ENCODE measurements around the gene TRIO. TPM values are rescaled to one million over a fixed set of nuclear protein-coding genes. Genes with fewer than 3 reads are reported as not detected.
A peak's percentile ranks its signal among the peaks of the same experiment; 100 is the strongest.

Gene TRIO
- total RNA-seq, 1 donor from 2014 or later, result 200 TPM

- TF ChIP-seq CTCF (IDR thresholded peaks at IDR 0.05), result no peak
- DNase-seq (ENCODE audit: low spot score), result peak; percentile 96
- no peaks in the 10 kb centered on the region for H3K36me3 Mint-ChIP-seq (ENCODE audit: low read depth)
- peak overlapping the region; percentile 65 for H3K4me3 Mint-ChIP-seq (ENCODE audit: unreplicated experiment)
- H3K27ac Mint-ChIP-seq (ENCODE audit: unreplicated experiment), result peak overlapping the region; percentile 91
- H3K27me3 Mint-ChIP-seq (ENCODE audit: low read depth), result no peaks in the 10 kb centered on the region
- no peaks in the 10 kb centered on the region for H3K9me3 Mint-ChIP-seq (ENCODE audit: low read depth)
- H3K4me1 Mint-ChIP-seq (ENCODE audit: low read depth), result peaks cover 86% of the 10 kb centered on the region
Measured at GRCh38 chr5:14264605-14265316, 121.6 kb downstream of the TRIO start.

GRCh38 chr5:14265570-14265969, 122.4 kb downstream of the TRIO start:
- Mint-ChIP-seq H3K4me1 (ENCODE audit: low read depth) (peaks cover 87% of the 10 kb centered on the region), H3K4me3 (ENCODE audit: unreplicated experiment) (peak overlapping the region; percentile 43), H3K27ac (ENCODE audit: unreplicated experiment) (peak overlapping the region; percentile 91), H3K36me3 (ENCODE audit: low read depth) (no peaks in the 10 kb centered on the region), H3K27me3 (ENCODE audit: low read depth) (no peaks in the 10 kb centered on the region), H3K9me3 (ENCODE audit: low read depth) (no peaks in the 10 kb centered on the region)
- no peak for DNase-seq (ENCODE audit: low spot score)
- TF ChIP-seq CTCF (IDR thresholded peaks at IDR 0.05), result no peak

- Mint-ChIP-seq H3K27me3 (ENCODE audit: low read depth) (no peaks in the 10 kb centered on the region), H3K27ac (ENCODE audit: unreplicated experiment) (peak overlapping the region; percentile 91), H3K4me3 (ENCODE audit: unreplicated experiment) (no peak overlapping the region), H3K9me3 (ENCODE audit: low read depth) (no peaks in the 10 kb centered on the region), H3K36me3 (ENCODE audit: low read depth) (no peaks in the 10 kb centered on the region), H3K4me1 (ENCODE audit: low read depth) (peaks cover 87% of the 10 kb centered on the region)
- TF ChIP-seq CTCF (IDR thresholded peaks at IDR 0.05), result no peak
- no peak for DNase-seq (ENCODE audit: low spot score)
Measured at GRCh38 chr5:14266171-14266570, 123.0 kb downstream of the TRIO start.

- no peak for DNase-seq (ENCODE audit: low spot score)
- Mint-ChIP-seq H3K9me3 (ENCODE audit: low read depth) (no peaks in the 10 kb centered on the region), H3K4me1 (ENCODE audit: low read depth) (peaks cover 88% of the 10 kb centered on the region), H3K4me3 (ENCODE audit: unreplicated experiment) (no peak overlapping the region), H3K36me3 (ENCODE audit: low read depth) (no peaks in the 10 kb centered on the region), H3K27me3 (ENCODE audit: low read depth) (no peaks in the 10 kb centered on the region), H3K27ac (ENCODE audit: unreplicated experiment) (peak overlapping the region; percentile 98)
- no peak for TF ChIP-seq CTCF (IDR thresholded peaks at IDR 0.05)
Measured at GRCh38 chr5:14266686-14267085, 123.5 kb downstream of the TRIO start.

GRCh38 chr5:14267166-14267838, 124.2 kb downstream of the TRIO start:
- H3K4me1 Mint-ChIP-seq (ENCODE audit: low read depth), result peaks cover 85% of the 10 kb centered on the region
- H3K36me3 Mint-ChIP-seq (ENCODE audit: low read depth), result no peaks in the 10 kb centered on the region
- H3K4me3 Mint-ChIP-seq (ENCODE audit: unreplicated experiment), result no peak overlapping the region
- H3K27ac Mint-ChIP-seq (ENCODE audit: unreplicated experiment), result peak overlapping the region; percentile 98
- no peaks in the 10 kb centered on the region for H3K27me3 Mint-ChIP-seq (ENCODE audit: low read depth)
- DNase-seq (ENCODE audit: low spot score), result no peak
- TF ChIP-seq CTCF (IDR thresholded peaks at IDR 0.05), result peak; percentile 50
- no peaks in the 10 kb centered on the region for H3K9me3 Mint-ChIP-seq (ENCODE audit: low read depth)

Data from chondrocyte (in vitro differentiated cells).